Spleen (tissue), 7 donors: Measurements from ENCODE around the gene EVI5.

ENCODE experiments used
- CTCF ChIP-seq, 11 experiments: fragments of 200-600 bp in 7 of 11; fragments of 450-650 bp in 4 of 11; sonication (generic) in 4 of 11; IDR thresholded peaks in 8 of 11; conservative IDR thresholded peaks in 3 of 11; 1 replicate in 7 of 11; 2 replicates in 4 of 11; pipeline versions ENCODE4 v1.4.0 to v1.8.0; 2016 to 2021; ENCODE audit warnings: antibody characterized with exemption in 11 of 11, inconsistent platforms in 4 of 11, mild to moderate bottlenecking in 1 of 11
- POLR2A ChIP-seq, 3 donors: fragments of 450-650 bp; IDR thresholded peaks; one replicate each; pipeline ENCODE4 v1.5.1; 2017; ENCODE audit warnings: antibody characterized with exemption in 3 of 3, mild to moderate bottlenecking in 1 of 3
- POLR2AphosphoS5 ChIP-seq, 3 donors: sonication (generic); formaldehyde crosslinking; IDR thresholded peaks; one replicate each; pipeline ENCODE4 v1.5.1; 2017; ENCODE audit warnings: antibody characterized with exemption in 3 of 3
- donor health status: DM: no; HTN: no; CAD: no; lungs with moderate emphysema.
- donor health status: DM: no; HTN: no; CAD: no.
- donor health status: DM: no; HTN: no; CAD: no.

- no peak for TF ChIP-seq CTCF (IDR thresholded peaks at IDR 0.05 in 8 of 11, conservative IDR thresholded peaks at IDR 0.05 in 3 of 11)
- TF ChIP-seq POLR2AphosphoS5 (IDR thresholded peaks at IDR 0.05), result no peak
- no peak for TF ChIP-seq POLR2A (IDR thresholded peaks at IDR 0.05)
Measured at GRCh38 chr1:92571578-92571977, 213.3 kb downstream of the EVI5 start.
